Hepatocyte (in vitro differentiated cells): ENCODE data around the gene RBM18. TPM values are rescaled to one million over a fixed set of nuclear protein-coding genes. Genes with fewer than 3 reads are reported as not detected.

Source experiments
- DNase-seq: peaks from one replicate; pipeline ENCODE4 v3.0.0-alpha.2; 2016; ENCODE audit warnings: low spot score
- H2AFZ ChIP-seq: fragments of 200-600 bp; sonication (generic); 2 replicates; pipeline ENCODE4 v1.6.0; 2016; ENCODE audit warnings: antibody characterized with exemption, mild to moderate bottlenecking
- H3K27ac ChIP-seq: fragments of 200-600 bp; sonication (generic); 2 replicates; pipeline ENCODE4 v1.5.1; 2016; ENCODE audit warnings: mild to moderate bottlenecking
- H3K27me3 ChIP-seq: fragments of 200-600 bp; sonication (generic); 2 replicates; pipeline ENCODE4 v1.6.1; 2016
- H3K36me3 ChIP-seq: fragments of 200-600 bp; sonication (generic); replicated peaks from 2 replicates; pipeline ENCODE4 v1.5.1; 2016; ENCODE audit warnings: low read depth; ENCODE audit not compliant: insufficient read depth
- H3K4me1 ChIP-seq: fragments of 200-600 bp; sonication (generic); 2 replicates; pipeline ENCODE4 v1.5.1; 2016; ENCODE audit warnings: mild to moderate bottlenecking, moderate library complexity; ENCODE audit not compliant: insufficient read depth
- H3K4me2 ChIP-seq: fragments of 200-600 bp; sonication (generic); 2 replicates; pipeline ENCODE4 v1.6.0; 2016
- H3K4me3 ChIP-seq: fragments of 200-600 bp; sonication (generic); 2 replicates; pipeline ENCODE4 v1.5.1; 2016; ENCODE audit warnings: mild to moderate bottlenecking
- H3K79me2 ChIP-seq: fragments of 200-600 bp; sonication (generic); 2 replicates; pipeline ENCODE4 v1.6.0; 2017; ENCODE audit warnings: mild to moderate bottlenecking
- H3K9me2 ChIP-seq: fragments of 200-600 bp; sonication (generic); replicated peaks from 2 replicates; pipeline ENCODE4 v1.6.0; 2017; ENCODE audit warnings: mild to moderate bottlenecking; ENCODE audit not compliant: insufficient read depth
- H3K9me3 ChIP-seq: fragments of 200-600 bp; sonication (generic); 2 replicates; pipeline ENCODE4 v1.5.1; 2016; ENCODE audit warnings: low read depth, mild to moderate bottlenecking
- H4K20me1 ChIP-seq: fragments of 200-600 bp; sonication (generic); 2 replicates; pipeline ENCODE4 v1.6.0; 2016; ENCODE audit warnings: mild to moderate bottlenecking; ENCODE audit not compliant: insufficient read depth, poor library complexity, severe bottlenecking
- CTCF ChIP-seq: fragments of 200-600 bp; sonication (generic); IDR thresholded peaks from 2 replicates; pipeline ENCODE4 v1.5.1; 2016; ENCODE audit warnings: antibody characterized with exemption, mild to moderate bottlenecking; ENCODE audit not compliant: poor library complexity
- EZH2 ChIP-seq: fragments of 200-600 bp; sonication (generic); IDR thresholded peaks from 2 replicates; pipeline ENCODE4 v1.6.1; 2016; ENCODE audit warnings: antibody characterized with exemption, mild to moderate bottlenecking, borderline replicate concordance
- EZH2phosphoT487 ChIP-seq: fragments of 200-600 bp; sonication (generic); IDR thresholded peaks from one replicate; pipeline ENCODE4 v1.6.1; 2018; ENCODE audit warnings: antibody characterized with exemption, mild to moderate bottlenecking, low read depth, moderate library complexity; ENCODE audit not compliant: unreplicated experiment, severe bottlenecking
- WGBS: methylation state at CpG from one replicate; pipeline ENCODE4 v1.1.6; 2016; ENCODE audit warnings: low lambda C conversion rate; ENCODE audit errors: missing lambda C conversion rate; 5-methylcytosine and 5-hydroxymethylcytosine counted together
- polyA plus RNA-seq: library from polyadenylated mRNA; unstranded; fragments of >200 nt; fragmentation: Nextera tagmentation; extraction: Ambion mirVana; gene quantifications from 2 replicates; pipeline ENCODE4 v1.2.1, GENCODE V29; 2016
- total RNA-seq: library from RNA; depleted of rRNA; stranded (reverse); fragments of >200 nt; gene quantifications from 2 replicates; pipeline ENCODE4 v1.2.3, GENCODE V29; 2014

Gene RBM18
- total and polyA plus RNA-seq, 2 experiments from 2014 or later: 15.9 to 22.0 TPM

- WGBS: 91% methylated on average over 3 of the region's 3 CpGs
- Histone ChIP-seq H3K36me3 (no peaks in the 10 kb centered on the region), H3K27me3 (no peaks in the 10 kb centered on the region)
These were observed 20.3 kb downstream of the RBM18 start for GRCh38 chr9:122244349-122244748.

GRCh38 chr9:122239722-122240121, 24.9 kb downstream of the RBM18 start:
- Histone ChIP-seq H3K36me3 (no peaks in the 10 kb centered on the region), H4K20me1 (no peaks in the 10 kb centered on the region), H3K27ac (no peak overlapping the region), H3K9me3 (no peaks in the 10 kb centered on the region), H3K79me2 (no peaks in the 10 kb centered on the region), H3K27me3 (peaks cover under 1% of the 10 kb centered on the region), H3K4me3 (no peak overlapping the region), H3K9me2 (no peaks in the 10 kb centered on the region), H3K4me2 (no peak overlapping the region), H3K4me1 (no peaks in the 10 kb centered on the region), H2AFZ (no peak overlapping the region)
- no peak for TF ChIP-seq EZH2
- TF ChIP-seq EZH2phosphoT487: no peak
- TF ChIP-seq CTCF: no peak
- 83% methylated on average over 5 of the region's 5 CpGs for WGBS
- no peak for DNase-seq

More at GRCh38 chr9:122244349-122244748, 20.3 kb downstream of the RBM18 start:
- Histone ChIP-seq H3K9me2 (no peaks in the 10 kb centered on the region), H4K20me1 (no peaks in the 10 kb centered on the region), H3K4me3 (no peak overlapping the region), H2AFZ (no peak overlapping the region), H3K79me2 (no peaks in the 10 kb centered on the region), H3K4me2 (no peak overlapping the region), H3K27ac (no peak overlapping the region), H3K4me1 (no peaks in the 10 kb centered on the region), H3K9me3 (no peaks in the 10 kb centered on the region)
- DNase-seq: no peak
- no peak for TF ChIP-seq EZH2phosphoT487
- TF ChIP-seq EZH2: no peak
- TF ChIP-seq CTCF: no peak

- no peak for DNase-seq
- WGBS: 78% methylated on average over 10 of the region's 10 CpGs
- no peaks in the 10 kb centered on the region for H3K9me3 ChIP-seq
These were observed 28.0 kb downstream of the RBM18 start for GRCh38 chr9:122236681-122237080.

More at GRCh38 chr9:122236681-122237080, 28.0 kb downstream of the RBM18 start:
- TF ChIP-seq EZH2 (no peak), CTCF (no peak), EZH2phosphoT487 (no peak)
- Histone ChIP-seq H3K4me3 (no peak overlapping the region), H3K36me3 (no peaks in the 10 kb centered on the region), H3K27ac (no peak overlapping the region), H3K79me2 (no peaks in the 10 kb centered on the region), H4K20me1 (no peaks in the 10 kb centered on the region), H2AFZ (no peak overlapping the region), H3K9me2 (no peaks in the 10 kb centered on the region), H3K27me3 (peaks cover 29% of the 10 kb centered on the region), H3K4me2 (no peak overlapping the region), H3K4me1 (no peaks in the 10 kb centered on the region)
